Islet precursor cell (in vitro differentiated cells): Measurements from ENCODE around the gene PIP5K1B.

Experiments used
- DNase-seq: peaks from one replicate; pipeline ENCODE4 v3.0.0-alpha.2; 2018

The PIP5K1B gene

DNA sequence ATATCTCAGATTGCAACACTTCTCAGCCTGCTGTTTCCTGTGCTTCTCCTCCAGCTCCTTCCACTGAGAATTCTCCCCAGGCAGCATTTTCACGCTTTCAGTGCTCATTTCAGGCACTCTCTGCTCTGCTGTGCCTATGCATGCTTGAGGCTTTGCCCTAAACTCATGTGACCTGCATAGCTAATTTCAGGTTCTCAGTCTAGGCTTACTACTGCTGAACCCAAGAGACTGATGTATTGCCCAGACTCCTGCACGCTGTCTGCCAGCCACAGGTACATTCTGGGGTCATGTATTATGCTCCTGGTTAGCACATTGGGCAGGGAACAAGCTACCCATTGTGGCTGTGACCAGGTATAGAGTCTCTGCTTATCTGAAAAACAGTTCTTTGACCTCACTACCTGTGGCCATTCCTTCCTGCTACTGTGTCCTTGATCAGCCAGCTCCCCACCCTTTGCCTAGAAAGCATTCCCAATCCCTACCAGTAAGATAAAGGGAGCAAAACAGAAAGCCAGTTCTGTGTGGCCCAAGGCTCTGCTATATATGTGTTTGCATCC, 34.7 kb downstream of the PIP5K1B start:
- peak; percentile 73 for DNase-seq

DNA sequence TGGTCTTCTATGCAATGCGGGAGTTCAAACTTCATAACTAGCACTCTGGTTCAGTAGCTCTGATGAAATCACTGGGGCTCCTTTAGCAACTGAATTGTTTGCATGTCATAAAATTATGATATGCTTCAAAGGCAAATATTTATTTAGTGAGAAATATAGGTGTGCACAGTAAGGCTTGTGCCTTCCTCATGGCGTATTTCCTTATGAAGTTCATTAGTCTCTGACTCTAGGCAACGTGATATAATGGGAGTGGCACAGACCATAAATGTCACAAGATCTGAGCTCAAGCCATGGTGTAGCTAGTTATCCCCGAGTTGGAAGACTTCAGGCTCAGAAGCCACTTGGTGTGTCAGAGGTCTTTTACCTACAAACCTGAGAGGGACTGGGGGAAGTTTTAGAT, 35.5 kb downstream of the PIP5K1B start:
- DNase-seq, result no peak

DNA sequence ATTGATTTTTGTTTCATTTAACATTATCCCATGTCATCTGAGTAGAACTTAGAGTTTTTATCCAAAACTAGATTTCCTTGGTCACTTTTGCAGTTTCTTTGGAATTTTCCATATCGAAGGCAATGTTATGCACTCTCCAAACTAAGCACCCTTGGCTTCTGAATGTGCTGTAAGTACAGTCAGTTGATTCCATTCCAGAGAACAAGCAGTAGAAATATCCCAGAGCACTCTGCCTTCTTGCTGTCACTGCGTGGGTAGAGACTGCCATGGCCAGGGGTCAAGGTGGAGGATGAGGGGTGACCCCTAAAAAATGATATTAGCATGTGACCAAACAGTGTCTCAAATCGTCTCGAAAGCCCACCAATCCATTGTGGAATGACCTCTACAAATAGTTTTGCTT, 36.2 kb downstream of the PIP5K1B start:
- DNase-seq, result no peak

DNA sequence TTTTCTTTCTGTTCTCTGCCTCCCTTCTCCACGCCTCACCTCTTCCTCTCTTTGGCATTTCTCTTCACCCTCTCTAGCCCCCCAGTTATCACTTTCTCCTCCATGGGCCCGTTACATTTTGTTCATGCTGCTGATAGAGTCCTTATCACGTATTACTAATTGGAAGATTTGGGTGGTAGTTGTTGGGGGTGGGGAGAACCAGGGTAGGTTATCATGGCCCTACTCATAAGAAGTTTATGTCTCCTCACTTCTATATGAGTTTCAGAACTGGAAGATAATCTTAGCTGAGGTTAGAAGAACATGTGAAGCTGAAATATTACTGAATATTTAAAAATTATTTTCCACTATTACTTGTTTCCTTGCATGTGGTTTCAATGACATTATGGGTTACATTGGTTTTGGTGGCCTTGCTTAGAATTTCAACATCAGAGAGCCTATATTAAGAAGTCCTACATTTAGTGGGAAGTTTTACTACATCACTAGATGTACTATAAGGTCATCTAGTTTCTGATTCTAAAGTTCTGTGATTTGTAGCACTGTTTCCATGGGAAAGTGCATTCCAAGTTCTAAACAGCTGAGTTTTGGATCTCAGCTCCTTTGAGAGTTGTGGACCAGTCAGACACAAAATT, 36.8 kb downstream of the PIP5K1B start:
- DNase-seq, result no peak

DNA sequence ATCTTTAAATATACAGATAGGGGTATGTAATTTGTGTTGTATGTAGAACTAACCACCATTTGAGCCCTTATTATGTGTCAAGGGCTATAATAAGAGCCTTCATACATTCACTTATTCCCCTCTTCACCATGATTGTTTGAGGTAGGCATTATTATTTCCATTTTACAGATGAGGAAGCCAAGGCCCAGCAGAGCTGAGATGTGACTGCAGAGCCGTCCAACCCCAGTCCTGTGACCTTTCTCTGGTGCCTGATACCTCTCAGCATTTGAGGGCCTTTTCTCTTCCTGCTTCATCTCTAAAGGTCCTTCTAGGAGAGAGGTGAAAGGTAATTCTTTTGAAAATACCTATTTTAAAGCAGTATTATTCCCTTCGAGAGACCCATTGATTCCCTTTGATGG, 37.3 kb downstream of the PIP5K1B start:
- no peak for DNase-seq

DNA sequence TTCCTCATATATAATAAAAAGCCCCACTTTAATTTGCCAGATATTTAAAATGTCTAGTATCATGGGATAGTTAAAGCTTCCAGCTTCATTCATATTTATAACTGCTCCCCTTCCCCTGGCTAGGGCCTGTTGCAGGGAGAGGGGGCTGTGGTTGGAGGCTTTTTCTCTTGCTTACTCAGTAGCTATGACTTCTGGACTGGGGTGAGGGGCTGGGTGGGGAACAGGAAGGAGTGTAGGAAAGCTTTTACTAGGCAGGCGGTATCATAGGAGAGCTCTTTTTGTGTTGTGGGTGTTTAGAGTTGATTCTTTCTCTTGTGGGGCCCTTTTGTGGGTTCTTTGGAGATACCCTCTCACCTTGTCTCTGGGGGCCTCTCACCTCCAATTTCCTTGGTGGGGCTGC, 39.4 kb downstream of the PIP5K1B start:
- no peak for DNase-seq

DNA sequence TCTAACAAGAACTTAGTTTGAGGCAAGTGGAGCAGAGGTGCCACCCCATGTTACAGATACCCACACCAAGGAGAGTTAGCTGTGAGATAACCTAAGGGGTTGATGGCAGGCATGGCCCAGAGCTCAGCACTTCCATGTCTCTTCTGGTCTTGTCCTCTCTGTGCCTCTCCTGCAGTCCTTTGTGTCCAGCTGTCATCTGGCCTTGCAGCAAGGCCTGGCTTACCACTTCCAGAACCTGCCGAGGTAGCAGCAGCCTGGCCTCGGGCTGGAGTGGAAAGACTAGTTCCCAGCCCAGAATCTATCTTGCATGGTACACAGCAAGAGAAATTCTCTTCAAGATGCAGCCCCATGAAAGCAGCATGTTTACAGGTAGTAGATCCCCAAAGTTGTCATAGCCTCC, 41.5 kb downstream of the PIP5K1B start:
- peak; percentile 58 for DNase-seq

DNA sequence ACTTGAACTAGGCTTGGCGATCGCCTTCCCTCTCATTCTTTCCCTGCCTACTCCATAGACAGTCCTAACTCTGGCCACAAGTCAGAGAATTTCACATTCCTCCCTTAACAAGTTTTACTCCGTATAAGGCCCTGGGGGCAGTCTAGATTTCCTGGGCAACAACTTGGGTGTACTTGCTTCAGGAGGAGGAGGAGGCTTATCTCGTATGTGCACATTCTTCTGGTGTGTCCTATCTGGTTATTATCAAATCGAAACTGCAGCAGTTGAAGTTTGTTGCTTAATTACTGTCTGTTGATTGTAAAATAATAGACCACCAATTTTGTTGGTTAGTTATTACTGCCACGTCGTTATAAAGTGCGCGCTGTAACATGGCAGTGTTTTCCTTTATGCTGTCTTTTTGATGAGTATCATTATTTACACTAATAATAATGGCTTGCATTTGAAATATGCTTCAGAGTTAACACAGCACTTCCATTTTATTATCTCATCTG, 42.0 kb downstream of the PIP5K1B start:
- DNase-seq, result peak; percentile 87

DNA sequence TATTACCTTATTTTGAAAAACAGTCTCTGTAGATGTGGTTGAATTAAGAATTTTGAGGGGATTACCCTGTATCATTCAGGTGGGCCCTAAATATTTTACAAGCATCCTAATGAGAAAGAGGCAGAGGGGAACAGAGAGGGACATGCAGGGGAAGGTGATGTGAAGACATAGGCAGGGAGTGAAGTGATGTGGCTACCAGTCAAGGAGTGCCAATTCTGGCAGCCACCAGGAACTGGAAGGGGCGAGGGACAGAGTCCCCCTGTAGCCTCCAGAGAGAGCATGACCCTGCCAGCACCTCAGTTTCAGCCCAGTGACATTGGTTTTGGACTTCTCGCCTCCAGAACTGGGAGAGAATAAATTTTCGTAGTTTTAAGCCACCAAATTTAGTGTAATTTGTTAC, 44.1 kb downstream of the PIP5K1B start:
- DNase-seq, result no peak

DNA sequence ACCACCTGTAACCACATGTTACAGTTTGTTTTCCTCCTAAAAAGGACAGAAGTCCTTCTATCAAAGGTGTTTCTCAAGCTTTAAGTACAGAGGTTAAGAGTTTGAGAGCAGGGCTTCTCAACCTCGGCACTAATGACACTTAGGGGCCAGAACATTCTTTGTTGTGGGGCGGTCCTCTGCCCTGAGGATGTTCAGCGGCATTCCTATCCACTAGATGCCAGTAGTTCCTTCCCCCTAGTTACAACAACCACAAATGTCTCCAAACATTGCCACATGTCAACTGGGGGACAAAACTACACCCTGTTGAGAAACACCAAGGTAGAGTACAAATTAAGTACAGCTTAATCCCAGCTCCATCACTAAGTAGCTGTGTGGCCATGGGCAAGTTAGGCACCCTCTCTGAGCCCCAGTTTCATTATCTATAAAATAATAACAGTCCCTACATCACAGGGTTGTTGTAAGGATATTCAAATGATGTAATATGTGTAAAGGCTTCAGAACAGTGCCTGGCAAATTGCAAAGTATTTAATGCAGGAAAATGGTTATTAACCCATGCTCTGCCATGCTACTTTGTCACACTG, 44.6 kb downstream of the PIP5K1B start:
- DNase-seq, result peak; percentile 90

DNA sequence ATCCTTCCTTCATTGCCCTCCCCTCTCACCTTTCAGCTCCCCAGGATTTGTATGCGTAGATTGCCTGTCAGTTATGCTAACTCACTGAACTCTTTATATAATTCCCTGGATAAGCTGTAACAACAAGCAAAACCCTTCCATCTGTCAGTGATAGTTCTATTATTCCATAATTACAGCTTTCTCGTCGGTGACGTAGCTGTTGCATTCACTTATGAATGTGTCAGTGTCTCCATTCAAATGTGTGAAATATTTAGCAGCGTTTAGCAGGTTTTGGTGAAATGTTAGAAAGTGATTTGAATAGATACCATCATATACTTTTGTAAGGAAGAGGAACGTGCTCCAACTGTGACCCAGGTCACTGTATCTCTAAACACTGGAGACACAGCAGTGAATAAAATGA, 45.2 kb downstream of the PIP5K1B start:
- DNase-seq, result no peak

DNA sequence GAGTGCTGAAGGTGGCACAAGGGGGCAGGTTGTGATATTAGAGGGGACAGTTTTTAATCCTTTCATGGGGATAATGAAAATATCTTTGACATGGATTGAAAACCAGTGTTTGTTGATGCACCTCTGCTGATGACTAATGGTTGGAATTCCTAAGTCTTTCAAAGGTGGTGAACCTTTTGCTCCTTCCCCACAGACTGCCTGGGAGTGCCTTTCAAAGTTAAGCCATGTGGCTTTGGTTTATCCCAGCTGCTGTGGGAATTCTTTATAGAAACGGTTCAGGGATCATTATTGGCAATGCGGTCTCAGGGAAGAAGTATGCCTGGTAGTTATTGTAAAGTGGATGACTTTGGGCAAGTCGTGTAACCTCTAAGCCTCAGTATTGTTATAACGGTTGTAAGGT, 45.7 kb downstream of the PIP5K1B start:
- peak; percentile 73 for DNase-seq

DNA sequence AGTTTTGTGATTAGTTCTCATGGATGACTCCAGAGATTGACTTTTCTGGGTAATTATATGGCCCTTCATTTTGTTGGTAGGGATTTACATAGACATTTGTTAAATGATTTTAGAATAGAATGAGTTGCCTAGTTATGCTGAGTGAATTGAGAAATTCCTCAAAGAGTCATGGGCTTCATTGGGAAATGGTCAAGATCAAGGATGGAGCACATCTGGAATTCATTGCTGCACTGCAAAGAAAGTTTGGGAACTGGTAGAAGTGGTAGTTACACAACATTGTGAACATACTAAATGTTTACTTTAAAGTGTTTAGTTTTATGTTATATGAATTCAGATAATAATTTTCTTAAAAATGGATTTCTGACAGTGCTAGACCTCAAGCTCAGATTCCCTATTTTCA, 46.5 kb downstream of the PIP5K1B start:
- no peak for DNase-seq

DNA sequence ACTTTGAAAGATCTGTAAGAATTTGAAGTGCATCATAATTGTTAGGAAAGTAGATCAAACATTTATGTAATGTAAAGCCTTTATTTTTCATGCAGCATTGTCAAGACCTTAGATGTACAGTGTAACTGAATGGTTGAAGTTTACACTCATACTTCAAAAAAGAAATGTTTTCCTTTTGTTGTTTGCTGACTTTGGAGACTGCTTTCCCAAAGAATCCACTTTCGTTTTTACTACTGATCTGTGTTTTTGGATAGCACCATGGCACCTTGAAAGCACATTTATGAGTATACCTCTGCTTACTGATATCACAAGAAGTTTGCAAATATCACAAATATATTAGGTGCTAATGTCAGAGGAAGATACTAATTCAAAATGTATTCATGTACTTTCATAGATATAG, 50.0 kb downstream of the PIP5K1B start:
- no peak for DNase-seq

DNA sequence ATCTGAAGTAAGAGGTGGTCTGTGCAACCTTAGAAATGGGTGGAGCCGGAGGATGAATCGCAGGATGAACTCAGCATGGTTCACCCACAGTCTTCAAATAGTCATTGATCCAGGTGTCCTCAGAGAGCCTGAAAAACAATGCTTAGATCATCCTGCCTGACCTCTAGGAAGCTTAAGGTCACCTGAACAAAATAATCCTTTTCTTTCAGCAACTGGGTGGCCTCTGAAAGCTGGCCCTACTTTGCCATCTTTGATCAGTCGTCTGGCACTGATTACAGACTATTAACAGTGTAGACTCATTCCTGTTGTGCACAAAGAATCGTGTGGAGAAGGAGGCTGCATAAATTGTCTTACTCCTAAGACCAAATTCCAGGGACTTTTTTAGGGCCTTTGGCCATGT, 50.7 kb downstream of the PIP5K1B start:
- no peak for DNase-seq

DNA sequence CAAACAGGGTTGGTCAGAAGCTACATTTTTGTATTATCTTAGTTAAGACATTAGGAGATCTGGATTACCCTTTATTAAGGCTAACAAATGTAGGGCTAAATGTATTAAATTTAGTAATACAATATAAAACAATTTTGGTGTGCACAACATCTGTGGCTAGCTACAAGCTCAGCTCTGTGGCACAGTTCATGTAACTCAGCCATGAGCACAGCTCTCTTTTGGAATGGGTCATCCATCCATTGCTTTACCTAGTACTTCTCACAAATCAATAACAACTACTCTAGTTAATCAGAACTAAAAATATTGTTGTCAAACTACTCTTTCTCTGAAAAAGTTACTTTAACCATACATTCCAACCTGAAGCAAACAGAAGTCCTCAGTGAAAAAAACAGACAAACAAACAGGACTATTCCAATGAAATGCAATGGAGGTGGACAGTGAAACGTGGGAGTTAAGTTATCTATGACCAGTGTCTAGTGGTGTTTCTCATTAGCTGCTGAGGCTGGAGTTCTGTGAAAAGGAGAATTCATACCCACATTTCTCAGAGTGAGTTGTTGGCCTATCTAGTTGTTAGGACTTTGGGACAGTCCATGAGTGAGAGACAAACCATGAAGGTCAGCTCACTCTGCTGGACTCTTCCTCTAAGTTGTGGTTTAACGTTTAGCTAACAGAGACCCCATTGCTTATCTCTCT, 55.1 kb downstream of the PIP5K1B start:
- DNase-seq, result no peak

DNA sequence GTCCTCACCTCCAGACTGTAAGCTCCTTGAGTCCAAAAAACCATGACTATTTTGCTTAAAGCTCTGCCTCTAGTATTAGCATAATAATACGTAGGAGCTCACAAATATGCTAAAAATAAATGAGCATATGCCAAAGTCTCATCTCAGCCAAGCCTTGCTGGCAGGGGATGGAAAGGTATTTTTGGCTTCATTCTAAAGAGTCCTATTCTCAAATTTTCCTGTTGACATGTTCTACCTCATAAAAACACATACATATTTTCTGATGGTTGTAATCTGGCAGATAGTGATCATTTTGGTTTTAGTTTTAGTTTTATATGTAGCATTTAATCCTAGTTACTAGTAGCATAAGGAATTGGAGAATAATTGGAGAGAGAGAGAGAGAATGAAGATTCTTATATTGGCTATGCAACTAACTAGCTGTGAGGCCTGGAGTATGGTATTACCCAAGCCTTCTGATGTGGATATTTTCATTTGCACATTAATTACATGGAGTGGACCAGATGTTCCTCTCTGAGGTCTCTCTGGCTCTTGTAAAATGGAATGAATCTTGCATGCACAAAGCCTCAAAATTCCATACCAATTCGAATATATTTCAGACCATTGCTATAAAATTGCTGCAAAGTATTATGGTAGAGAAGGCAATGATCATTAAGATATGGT, 55.8 kb downstream of the PIP5K1B start:
- DNase-seq, result no peak

DNA sequence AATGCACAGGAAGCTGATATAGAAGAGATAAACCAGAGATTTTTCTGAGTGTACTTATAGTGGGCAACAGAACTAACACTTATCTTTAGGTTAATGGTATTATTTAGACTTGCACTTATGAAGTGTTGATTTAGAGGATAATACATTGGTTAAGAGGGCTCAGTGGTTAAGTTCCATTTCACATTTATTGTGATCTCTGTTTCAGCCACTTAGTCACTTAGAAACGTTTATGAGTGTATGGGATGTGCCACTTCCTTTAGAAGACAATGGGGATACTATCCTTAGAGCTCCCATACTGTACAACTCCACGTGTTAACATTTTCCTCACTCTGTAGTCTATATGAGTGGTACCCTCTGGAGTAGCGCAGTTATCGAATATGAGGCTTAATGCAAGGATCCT, 57.5 kb downstream of the PIP5K1B start:
- DNase-seq, result no peak

DNA sequence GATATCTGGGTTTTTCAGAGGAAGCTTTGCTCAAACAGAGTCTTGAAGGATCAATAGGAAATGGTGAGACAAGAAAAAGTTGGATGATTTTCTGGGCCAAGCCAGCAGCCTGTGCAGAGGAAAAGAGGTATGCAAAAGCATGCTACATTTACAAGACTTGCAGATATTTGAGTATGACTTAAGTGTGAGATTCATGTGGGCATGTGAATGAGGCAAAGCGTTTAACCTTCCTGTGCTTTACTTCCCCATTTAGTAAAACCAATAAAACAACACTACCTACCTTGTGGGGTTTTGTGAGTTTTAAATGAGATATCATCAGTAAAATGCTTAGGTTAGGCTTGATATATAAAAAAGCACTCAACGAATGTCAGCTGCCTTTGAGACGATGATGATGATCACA, 58.1 kb downstream of the PIP5K1B start:
- DNase-seq, result no peak

DNA sequence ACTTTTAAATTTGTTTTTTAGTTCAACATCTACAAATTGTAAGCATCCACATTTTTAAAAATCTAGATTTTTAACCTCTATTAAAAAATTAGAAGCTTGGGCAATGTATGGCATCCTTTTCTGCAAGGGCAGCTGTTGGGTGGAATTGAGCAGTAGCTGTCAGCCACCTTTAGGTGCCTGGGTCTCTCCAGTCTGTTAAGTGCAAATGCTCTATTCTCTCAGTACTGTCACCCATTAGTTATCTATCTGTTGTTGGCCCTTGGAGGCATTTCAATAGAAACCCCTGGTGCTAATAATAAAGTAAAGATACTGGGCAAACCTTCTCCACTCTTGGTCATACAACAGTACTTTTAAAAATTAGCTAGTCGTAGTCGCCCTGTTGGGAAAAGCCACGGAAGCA, 63.6 kb downstream of the PIP5K1B start:
- no peak for DNase-seq

DNA sequence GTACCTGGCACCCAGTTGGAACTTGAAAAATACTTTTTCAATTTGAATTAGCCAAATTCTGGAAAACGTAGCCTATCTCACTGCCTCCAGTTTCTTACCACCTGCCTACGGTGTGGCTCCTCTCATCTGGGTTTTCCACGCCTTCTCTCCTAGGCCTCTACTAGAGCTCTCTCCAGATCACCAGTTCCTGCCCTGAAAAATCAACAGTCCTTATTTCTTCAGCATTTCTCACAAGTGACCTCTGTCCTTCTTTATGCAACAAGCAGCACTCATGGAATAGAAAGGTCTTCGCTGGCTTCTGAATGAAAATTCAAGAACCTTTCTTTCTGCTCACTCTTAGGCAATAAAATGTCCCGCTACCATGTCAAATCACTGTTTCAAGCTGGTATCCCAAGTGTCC, 64.8 kb downstream of the PIP5K1B start:
- DNase-seq, result no peak

DNA sequence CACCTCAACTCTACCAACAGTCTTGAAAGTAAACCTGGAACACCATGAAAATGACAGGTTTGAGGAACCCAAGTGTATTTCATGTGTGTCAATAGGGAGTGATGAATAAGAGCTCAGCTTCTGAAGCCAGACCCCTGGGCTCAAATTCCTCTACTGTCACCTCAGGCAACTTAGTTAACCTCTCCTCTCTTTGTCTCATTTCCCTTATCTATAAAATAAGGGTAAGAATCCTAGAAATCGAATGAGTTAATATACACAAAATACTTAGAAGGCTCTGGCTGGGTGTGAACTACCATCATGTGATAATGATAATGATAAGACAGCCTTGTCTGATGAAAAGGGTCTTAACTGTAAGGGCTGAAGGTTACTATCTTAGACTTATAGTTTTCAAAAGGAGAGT, 66.3 kb downstream of the PIP5K1B start:
- no peak for DNase-seq

DNA sequence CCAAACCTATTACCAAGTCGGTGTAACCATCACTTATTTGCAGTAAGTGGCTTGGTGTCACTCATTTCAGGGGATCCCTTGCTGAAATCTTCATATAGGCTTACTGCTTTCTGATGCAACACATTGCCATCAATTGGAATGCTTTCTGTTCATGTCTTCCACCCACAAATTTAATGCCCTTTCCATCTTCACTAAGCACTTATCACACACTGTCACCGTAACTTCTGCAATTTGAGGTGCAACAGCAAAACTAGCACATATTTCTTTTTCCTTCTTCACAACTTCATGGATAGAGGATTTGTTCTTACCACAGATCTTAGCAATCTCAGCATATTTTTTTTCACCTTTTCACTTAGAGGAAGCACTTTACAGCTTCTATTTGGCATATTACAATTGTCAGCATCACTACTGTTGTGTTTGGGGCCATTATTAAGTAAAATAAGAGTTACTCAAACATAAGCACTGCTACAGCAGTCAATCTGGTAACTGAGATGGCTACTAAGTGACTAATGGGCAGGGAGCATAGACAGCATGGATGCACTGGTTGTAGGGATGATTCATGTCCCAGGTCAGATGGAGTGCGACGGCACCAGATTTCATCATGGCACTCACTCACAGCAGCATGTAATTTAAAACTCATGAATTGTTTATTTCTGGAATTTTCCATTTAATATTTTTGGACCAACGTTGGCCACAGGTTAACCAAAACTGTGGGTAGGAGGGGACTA, 70.1 kb downstream of the PIP5K1B start:
- no peak for DNase-seq
